DMS153 treated with DMSO at 0.1 percent for 48 hours (cell line): ENCODE measurements around the gene SPTBN1.

Source experiments
- DNase-seq: peaks from one replicate; lab custom pipeline; 2025; ENCODE audit not compliant: unreplicated experiment; lab: John Stamatoyannopoulos, UW

Gene SPTBN1

DNA sequence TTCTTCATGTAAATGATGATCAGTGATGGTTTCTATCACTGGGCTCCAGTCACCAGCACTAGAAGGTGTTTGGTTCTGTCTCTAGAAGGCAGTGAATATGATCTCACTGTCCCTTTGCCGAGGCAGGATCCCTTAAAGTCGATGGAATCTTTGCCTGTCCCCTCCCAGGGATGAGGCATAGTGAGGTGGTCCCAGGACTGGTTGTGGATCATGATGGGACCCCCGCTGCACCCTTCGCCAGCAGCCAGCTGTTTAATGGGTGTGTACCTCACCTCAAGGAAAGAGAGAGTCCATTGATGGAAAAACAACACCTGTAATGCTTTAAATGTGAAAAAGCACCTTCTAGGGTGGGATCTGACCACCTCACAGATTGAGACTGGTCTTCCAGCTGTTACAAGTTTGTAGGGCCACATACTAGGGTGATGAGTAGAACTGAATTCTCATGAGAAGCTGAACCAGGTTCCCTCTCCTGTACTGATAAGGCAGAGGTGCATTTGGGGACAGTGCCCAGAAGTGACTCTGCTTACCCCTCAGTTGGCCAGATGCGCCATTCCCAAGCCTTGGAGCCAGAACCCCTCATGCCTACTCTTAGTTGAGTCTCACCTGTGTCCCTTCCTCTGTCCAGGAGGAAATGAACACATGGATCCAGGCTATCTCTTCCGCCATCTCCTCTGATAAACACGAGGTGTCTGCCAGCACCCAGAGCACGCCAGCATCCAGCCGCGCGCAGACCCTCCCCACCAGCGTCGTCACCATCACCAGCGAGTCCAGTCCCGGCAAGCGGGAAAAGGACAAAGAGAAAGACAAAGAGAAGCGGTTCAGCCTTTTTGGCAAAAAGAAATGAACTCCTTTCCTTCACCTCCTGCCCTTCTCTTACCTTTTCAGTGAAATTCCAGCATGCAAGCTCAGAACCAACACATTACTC, 211.9 kb downstream of the SPTBN1 start:
- DNase-seq, result no peak

DNA sequence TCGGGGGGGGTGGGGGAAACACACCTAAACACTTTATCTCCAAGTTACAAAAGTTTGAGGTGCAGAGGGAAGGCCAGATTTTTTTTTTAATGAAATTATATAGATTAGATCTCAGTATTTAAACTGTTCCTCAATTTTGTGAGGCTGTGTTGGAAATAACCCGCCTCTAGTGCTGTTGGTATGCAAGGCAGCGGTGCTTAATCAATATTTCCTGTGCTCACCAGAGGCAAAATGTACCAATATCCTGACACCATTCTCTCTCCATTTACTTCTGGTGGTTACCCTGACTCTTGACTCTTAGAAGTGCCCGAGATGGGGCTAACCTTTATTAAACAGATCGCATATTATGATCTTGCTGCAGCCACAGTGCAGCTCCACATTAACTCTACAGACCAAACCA, 212.6 kb downstream of the SPTBN1 start:
- no peak for DNase-seq

DNA sequence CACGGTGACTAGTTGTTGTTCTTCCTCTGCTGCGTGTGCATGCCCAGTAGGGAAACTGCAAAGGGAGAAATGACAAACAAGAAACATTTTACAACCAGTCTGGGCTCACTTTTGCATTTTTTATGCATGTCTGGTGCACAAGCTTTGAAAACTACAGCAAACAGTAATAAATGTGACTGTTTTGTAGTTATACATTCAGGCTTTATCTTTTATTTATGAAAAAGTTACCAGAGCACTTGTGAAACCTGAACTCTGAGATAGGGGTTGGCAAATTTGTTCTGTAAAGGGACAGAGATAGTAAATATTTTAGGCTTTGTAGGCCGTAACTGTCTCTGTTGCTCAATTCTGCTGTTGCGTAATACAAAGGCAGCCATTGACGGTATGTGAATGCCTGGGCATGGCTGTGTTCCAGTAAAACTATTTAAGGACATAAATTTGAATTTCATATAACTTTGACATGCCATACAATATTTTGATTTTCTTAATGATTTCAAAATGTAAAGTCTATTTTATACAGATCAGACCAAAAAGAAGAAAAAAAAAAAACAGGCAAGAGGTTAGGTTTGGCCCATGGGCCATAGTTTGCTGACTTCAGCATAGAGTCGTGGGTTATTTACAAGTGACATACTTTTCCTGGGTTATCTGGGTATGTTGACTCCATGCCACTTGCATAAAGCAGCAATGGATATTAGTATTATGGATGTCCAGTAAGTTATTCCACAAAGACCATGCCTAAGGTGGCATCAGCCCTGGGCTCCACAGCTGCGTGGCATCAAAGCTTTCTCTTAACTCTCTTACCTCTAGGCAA, 213.8 kb downstream of the SPTBN1 start:
- DNase-seq, result no peak

DNA sequence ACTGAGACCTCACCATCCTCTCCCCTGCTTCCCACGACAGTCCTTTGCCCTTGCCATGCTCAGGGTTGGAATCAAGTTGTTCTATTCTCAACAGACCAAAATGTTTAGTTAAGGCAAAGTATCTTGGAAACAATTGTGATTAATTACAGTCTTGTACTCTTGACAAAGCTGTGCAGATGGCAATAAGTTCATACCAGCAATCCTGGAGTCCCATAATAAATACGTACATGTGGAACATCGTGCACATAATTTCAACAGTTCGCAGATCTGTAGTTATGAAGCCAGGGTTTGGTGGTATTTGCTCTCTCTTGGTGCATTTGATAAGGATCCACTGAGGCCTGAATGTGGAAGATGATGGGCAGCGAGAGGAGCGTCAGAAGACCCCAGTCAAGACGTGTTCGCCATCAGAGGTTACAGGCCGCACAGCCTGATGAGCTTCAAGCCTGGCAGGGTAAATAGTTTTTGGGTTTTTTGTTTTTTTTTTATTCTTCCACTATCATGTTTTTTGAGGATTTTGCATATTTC, 214.4 kb downstream of the SPTBN1 start:
- DNase-seq, result no peak

DNA sequence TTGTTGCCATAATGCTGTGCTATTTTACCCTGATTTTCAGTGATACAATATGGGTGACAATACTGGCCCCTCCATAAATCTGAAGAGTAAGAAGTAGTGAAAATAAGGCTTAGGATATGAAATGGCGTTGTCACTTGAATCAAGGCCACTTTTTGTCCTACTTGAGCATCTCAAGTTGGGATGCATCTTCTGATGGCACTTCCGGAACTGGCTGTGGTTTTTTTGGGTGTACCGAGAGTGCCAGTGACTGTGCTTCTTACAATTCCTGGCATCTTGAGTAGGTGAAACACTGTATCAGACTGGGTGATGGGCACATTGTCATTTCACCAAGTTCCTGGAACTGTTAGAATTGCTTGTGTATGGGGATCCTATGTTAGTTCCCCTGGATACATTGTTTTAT, 214.9 kb downstream of the SPTBN1 start:
- no peak for DNase-seq

DNA sequence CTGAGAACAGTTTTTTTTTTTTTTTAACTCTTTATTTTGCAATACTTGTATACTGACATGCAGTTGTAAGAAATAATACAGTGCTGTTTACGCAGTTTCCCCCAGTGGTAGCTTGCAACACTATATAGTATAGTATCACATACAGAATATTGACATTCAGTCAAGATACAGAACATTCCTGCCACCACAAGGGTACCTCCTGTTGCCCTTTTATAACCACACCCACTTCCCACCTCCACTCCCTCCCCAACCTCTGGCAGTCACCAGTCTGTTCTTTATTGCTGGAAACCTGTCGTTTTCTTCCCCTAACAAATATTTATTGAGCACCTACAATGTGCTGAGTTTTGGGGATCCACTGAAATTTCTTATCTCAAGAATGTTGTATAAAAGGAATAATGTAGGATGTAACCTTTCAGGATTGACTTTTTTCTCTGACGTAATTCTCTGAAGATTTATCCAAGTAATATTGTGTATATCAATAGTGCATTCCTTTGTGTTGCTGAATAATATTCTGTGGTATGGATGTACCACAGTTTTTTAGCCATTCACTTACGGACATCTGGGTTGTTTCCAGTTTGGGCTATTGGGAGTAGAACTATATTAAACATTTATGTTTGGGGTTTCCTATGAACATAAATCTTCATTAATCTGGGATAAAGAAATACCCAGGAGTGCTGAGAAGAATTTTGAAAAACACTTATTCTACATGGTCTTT, 215.9 kb downstream of the SPTBN1 start:
- DNase-seq, result no peak

- DNase-seq, result no peak
Measured at GRCh38 chr2:54672590-54673456, 216.7 kb downstream of the SPTBN1 start.

DNA sequence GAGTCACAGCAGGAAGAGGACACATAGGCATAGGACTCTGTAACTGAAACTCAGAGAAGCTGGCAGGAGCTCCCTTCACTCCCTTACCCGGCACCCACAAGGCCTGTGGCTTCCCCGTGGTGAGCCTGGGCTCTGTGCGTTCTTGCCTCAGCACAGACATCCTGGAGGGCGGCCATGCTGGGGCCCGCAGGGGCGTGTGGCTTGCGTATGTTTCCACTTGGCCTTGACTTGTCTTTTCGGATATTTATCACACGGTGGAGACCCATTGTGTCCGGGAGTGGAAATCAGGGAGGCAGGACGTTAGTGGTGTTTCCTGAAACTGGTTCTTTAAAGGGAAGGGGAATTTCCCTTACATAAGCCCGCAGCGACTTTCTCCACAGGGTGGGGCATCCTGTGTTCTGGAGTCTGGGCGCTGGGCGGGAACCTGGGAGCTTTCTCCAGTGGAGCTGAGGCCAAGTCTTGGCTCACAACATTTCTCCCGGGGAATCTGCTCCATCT, 217.4 kb downstream of the SPTBN1 start:
- DNase-seq, result no peak

DNA sequence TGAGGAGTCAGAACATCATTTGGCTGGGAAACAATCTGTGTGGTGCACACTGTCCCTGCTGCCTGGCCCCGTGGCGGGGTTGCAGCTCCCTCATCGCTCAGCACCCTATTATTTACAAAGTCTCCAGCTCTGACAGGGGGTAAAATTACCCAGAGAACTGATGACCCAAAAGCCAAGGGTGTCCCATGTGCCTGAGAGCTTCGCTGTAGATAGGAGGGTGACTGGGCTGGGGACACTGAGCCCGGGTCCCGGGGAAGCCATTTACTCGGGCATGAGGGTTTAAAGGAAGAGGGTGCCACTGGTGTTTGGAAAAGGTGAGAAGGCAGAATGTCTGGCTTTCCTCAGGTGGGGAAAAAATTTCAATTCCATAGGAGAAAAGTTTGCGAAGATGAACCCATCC, 219.2 kb downstream of the SPTBN1 start:
- DNase-seq, result no peak

DNA sequence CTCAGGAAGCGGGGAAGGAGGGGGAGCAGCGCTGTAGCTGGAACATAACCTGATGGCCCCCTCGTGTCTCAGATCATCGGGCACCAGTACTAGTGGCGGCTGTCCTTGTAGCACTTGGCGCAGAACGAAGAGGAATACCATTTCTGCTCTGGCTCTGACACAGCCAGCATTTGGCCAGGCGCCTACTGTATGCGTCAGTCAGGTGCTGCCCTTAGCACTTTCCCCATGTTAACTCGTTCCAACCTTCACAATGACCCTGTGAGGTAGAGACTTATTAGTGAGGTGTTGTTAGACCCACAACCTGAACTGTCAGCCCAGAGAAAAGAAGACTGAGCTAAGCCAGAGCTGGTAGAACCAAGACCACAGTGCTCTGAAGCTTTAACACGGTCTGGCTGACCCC, 219.6 kb downstream of the SPTBN1 start:
- no peak for DNase-seq

GRCh38 chr2:54676656-54677055, 220.5 kb downstream of the SPTBN1 start:
- no peak for DNase-seq

DNA sequence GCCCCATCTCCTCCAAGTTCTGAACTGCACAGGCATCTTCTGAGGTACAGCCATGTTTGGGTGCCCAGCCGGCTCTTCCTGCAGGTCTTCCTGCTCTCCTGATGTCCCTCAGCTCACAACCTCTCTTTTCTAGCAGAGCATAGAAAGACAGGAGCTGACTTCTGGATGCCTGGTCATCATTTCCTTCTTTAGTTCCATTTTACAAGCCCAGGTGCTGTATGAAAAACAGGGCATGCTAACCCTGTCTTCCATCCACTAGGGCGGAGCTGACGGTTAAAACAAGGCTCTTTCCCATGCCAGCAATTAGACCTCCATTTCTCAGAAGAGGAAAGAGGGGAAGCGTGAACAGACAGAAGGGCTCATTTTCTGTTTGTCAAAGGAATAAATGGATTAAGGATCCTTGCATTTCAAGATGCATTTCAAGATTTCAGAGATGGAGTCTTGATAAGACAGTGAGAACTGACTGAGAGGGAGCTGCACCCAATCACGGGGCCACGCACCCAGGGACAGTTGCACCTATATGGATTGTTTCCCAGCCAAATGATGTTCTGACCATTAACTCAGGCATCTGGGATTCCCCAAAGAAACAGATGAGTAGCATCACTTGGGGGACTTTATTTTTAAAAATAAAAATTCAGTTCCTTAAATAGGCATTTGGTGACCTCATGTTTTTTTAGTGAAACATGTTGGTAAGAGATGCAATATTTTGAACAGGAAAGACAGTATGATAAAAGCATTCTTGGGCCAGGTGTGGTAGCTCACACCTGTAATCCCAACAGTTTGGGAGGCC, 221.5 kb downstream of the SPTBN1 start:
- DNase-seq, result no peak

DNA sequence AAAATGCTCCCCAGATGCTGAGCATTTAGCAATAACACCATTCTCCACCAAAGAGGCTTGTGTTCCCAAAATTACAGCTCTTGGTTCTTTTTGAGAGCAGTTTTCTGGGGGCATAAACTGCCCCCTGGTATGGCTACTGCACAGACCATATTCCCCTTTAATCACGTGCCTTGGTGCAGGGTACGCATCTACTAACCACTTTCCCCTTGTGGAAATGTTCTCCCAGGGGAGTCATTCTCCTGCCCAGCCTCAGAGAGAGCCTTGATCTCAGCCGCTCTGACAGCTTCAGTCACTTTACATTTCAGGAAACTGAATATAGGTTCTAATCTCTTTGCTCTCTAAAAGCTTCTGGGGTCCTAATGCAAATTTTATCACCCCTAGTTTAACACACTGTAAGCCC, 222.6 kb downstream of the SPTBN1 start:
- no peak for DNase-seq

DNA sequence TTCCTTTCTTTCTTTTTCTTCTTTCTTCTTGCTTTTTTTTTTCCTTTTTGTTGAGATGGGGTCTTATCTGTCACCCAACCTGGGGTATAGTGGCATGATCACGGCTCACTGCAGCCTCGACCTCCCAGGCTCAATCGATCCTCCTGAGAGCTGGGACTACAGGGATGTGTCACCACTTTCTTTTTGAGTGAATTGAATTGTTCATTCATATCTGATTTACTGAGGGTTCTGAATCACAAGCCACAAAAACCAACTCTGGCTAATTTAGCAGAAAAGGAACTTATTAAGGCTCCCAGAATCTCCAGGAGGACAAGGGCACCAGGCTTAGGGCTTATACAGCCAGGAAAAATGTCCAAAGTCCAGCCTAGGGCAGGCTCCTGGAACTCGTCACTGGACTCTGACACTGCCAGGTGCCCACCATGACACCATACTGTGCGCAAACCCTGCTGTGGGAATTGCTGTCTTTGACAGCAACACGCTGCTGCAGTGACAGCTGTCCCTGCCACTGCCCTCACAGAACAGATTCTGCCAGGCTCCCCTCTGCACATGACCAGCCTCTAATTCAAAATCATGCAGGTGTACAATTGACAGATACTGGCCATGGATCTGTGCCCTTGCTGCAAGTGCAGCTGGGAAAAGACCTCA, 224.4 kb downstream of the SPTBN1 start:
- DNase-seq, result no peak

DNA sequence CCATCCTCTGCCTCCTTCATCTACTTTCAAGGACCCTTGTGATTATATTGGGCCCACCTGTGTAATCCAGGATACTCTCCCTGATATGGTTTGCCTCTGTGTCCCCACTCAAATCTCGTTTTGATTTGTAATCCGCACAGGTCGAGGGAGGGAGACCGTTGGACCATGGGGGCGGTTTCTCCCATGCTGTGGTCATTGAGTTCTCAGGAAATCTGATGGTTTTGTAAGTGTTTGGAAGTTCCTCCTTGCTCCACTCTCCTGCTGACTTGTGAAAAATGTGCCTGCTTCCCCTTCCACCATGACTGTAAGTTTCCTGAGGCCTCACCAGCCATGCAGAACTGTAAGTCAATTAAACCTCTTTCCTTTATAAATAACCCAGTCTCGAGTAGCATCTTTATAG, 225.3 kb downstream of the SPTBN1 start:
- no peak for DNase-seq

DNA sequence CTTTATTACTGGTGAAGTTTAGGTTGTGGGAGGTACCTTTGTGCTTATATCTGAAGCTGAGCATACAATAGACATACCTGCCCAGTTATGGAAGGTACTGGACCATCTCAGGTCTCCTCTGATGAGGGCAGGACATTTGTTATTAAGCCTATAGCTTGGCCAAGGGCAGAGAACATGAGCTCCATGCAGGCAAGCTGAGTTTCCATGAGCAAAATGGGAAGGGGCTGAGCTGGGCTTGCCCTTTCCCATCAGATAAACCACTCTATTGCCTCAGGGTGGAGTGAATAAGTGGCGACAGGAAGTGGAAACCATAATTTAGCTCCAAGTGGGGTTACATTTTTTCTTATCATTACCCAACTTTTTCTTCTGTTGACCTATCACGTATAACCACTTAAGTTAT, 227.5 kb downstream of the SPTBN1 start:
- no peak for DNase-seq

- DNase-seq, result no peak
Measured at GRCh38 chr2:54685263-54685775, 229.2 kb downstream of the SPTBN1 start.

GRCh38 chr2:54687595-54688152, 231.5 kb downstream of the SPTBN1 start:
- no peak for DNase-seq
